ENCODE measurements around the gene SLC16A2.
A peak's percentile ranks its signal among the peaks of the same experiment; 100 is the strongest.

Gene SLC16A2

DNA sequence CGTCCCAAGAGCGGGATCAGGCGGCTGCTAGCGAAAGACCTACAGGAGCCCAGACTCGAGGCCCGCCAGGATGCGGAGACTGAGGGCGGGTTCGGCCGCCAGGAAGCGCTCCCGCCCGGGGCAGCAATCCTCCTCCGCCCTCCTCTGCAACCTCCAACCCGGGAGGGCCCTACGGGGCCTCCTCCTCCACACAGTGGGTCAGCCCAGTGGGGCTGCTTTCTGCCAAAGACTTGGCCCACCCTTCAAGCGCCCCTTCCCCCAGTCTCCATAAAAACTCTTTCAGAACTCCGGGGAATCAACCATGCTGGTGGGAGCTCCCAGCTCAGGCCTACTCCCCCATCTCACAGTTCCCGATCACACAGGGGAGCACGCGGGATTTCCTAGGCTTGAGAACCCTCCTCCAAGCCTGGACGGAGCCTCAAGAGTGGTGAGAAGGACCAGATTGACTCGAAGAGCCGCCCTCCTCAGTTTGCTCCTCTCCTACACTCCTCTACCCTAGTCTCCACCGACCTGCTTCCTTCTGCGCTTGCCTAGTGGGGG lies 115.6 kb downstream of the SLC16A2 start:
- DNase-seq = no peak

GRCh38 chrX:74540635-74541249 lies 119.4 kb downstream of the SLC16A2 start:
- no peak for DNase-seq

DNA sequence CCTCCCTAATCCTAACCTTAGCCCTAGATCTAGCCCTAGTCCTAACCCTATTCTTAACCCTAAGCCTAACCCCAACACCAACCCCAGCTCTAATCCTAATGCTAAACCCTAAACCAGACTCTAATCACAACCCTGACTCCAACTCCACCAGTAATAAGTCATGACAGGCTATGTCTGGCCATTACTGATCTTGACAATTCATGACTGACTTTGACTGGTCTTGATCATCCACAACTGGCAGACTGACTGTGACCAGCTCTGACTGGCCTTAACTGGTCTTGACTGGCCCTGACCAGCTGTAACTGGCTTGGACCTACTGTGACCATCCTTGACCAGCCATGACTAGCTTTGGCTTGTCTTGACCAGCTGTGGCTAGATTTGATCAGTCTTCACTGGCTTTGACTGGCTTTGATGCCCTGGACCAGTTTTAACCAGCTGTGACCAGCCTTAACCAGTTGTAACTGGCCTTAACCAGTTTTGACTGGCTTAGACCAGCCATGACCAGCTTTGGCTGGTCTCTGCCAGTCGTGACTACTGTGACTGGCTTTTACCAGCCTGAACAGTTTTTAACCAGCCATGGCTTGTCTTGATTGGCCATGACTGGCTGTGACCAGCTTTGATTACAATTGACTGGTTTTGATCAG lies 124.7 kb downstream of the SLC16A2 start:
- DNase-seq = no peak

DNA sequence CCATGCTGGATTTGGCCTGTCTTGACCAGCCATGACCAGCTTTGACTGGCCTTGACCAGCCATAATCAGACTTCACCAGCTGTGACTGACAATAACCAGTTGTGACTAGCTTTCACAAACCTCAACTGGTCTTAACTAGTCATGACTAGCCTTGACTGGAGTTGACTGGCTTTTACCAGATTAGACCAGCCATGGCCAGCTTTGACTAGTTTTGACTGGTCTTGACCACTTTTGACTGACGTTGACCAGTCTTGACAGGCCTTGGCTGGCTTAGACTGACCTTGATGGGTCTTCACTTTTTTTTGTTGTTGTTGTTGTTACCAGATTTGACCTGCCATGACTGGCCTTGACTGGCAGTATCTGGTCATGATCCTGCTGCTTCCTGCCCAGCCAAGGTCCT lies 125.7 kb downstream of the SLC16A2 start:
- DNase-seq = no peak

DNA sequence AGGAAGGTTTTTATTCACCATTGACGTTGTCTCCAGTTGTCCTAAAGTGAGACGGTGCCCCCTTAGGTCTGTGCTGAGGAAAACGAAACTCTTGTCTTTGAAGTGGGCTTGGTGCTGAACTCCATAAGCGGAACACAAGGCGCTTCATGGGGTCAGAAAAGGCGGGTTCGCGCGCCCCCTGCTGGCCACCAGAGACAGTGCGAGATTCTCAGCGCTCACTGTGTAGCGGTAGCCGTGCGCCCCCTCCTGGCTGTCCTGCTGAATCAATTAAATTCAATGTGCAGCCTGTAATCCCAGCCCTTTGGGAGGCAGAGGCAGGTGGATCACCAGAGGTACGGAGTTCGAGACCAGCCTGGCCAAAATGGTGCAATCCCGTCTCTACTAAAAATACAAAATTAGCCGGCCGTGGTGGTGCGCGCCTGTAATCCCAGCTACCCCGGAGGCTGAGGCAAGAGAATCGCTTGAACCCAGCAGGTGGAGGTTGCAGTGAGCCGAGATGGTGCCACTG lies 129.1 kb downstream of the SLC16A2 start:
- peak; percentile 79 for DNase-seq

DNA sequence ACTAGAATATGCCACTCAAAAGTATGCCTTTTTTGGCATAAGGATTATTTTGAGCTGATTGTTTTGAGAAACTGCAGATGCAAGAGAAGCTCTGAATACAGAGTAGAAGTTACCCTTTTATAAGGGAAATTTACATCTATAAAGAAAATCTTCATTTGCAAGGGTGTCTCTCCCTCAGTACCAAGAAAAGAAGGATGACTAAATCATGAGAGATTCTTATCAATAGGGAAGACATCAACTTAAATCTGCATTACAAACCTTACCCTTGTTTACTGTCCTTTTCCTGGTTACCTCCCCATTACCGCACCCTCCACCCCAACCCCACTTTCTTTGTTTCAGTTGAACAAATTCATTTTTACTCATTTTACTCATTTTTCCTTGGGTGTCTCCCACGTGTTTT lies 130.6 kb downstream of the SLC16A2 start:
- DNase-seq = no peak

DNA sequence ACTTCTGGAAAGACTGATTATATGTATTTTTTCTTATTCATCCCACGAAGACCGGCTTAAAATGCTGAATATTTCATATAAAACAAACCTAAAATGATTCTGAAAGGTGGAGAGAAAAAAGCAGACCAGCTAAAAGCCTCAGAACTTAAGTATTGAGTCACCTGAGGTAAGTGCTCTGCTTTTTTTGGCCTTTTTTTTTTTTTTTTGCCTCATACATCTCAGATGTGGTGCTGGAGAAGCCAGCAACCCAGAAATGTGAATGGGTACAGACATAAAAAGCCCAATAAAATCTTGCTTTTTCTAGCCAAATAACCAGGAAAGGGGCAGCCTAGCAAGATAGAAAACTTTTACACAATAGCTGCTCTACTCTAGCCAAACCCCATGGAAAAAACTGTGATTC lies 136.1 kb downstream of the SLC16A2 start:
- DNase-seq = no peak

GRCh38 chrX:74578137-74578536 lies 156.8 kb downstream of the SLC16A2 start:
- DNase-seq = no peak

- DNase-seq = no peak
These were observed 158.4 kb downstream of the SLC16A2 start for GRCh38 chrX:74579597-74580198.

Measured in inflammatory macrophage (primary cell).